Naive thymus-derived CD4-positive, alpha-beta T cell (primary cell): Measurements from ENCODE around the gene DCK. TPM values are rescaled to one million over a fixed set of nuclear protein-coding genes. Genes with fewer than 3 reads are reported as not detected.
"Not testable (repeated sequence)": the region's sequence is repeated elsewhere in the genome, so short reads cannot be mapped to it uniquely, and the experiment has no call there.

Source experiments
- ATAC-seq: fragments of 150-1000 bp; cut with Tn5 transposase; 2 replicates; pipeline ENCODE4 v1.10.0; 2021; ENCODE audit warnings: mild to moderate bottlenecking, moderate library complexity
- CTCF ChIA-PET: fragments of 350-600 bp; sonication (Branson Sonifier 250); formaldehyde crosslinking; loops from one replicate; lab custom pipeline; 2021; ENCODE audit warnings: antibody characterized with exemption; lab: Charles Lee
- POLR2A ChIA-PET: fragments of 350-600 bp; sonication (Branson Sonifier 250); formaldehyde crosslinking; loops from one replicate; lab custom pipeline; 2021; ENCODE audit warnings: antibody characterized with exemption, inconsistent platforms; lab: Charles Lee
- DNase-seq, 9 donors: peaks; one replicate each; pipeline versions ENCODE4 v3.0.0 to v3.0.0-alpha.2; 2020 to 2022; ENCODE audit warnings: mixed read lengths in 1 of 9
- H3K27ac ChIP-seq: one replicate; pipeline ENCODE4 v1.7.0; 2013; ENCODE audit warnings: mild to moderate bottlenecking, low read depth, low read length, moderate library complexity
- H3K27me3 ChIP-seq, 2 donors: one replicate each; pipeline ENCODE4 v1.7.0; 2013; ENCODE audit warnings: low read length in 2 of 2, mild to moderate bottlenecking in 2 of 2, moderate library complexity in 2 of 2; ENCODE audit not compliant: control insufficient read depth in 2 of 2, insufficient read depth in 2 of 2
- H3K36me3 ChIP-seq, 3 experiments: 1 replicate in 2 of 3; 2 replicates in 1 of 3; pipeline ENCODE4 v1.7.0; 2013; ENCODE audit warnings: low read length in 3 of 3, mild to moderate bottlenecking in 3 of 3, moderate library complexity in 1 of 3; ENCODE audit not compliant: insufficient read depth in 3 of 3, control insufficient read depth in 2 of 3
- H3K4me1 ChIP-seq, 2 donors: one replicate each; pipeline ENCODE4 v1.7.0; 2013; ENCODE audit warnings: low read length in 2 of 2, mild to moderate bottlenecking in 2 of 2, moderate library complexity in 1 of 2; ENCODE audit not compliant: control insufficient read depth in 2 of 2, insufficient read depth in 2 of 2
- H3K4me3 ChIP-seq: 2 replicates; pipeline ENCODE4 v1.7.0; 2013; ENCODE audit warnings: mild to moderate bottlenecking, low read length
- H3K9me3 ChIP-seq, 3 experiments: 1 replicate in 2 of 3; 2 replicates in 1 of 3; pipeline ENCODE4 v1.7.0; 2013; ENCODE audit warnings: low read length in 3 of 3; ENCODE audit not compliant: control insufficient read depth in 2 of 3
- H3K27ac Mint-ChIP-seq, 9 donors: one replicate each; pipeline ENCODE4 v1.8.0; 2020 to 2022; ENCODE audit warnings: mixed read lengths in 9 of 9, mild to moderate bottlenecking in 8 of 9, moderate library complexity in 5 of 9, inconsistent platforms in 2 of 9
- H3K27me3 Mint-ChIP-seq, 5 donors: one replicate each; pipeline ENCODE4 v1.8.0; 2021 to 2022; ENCODE audit warnings: mixed read lengths in 5 of 5, mild to moderate bottlenecking in 1 of 5
- H3K36me3 Mint-ChIP-seq, 5 donors: one replicate each; pipeline ENCODE4 v1.8.0; 2020 to 2022; ENCODE audit warnings: mixed read lengths in 5 of 5, mild to moderate bottlenecking in 3 of 5, inconsistent platforms in 1 of 5
- H3K4me1 Mint-ChIP-seq, 7 donors: one replicate each; pipeline ENCODE4 v1.8.0; 2020 to 2022; ENCODE audit warnings: mixed read lengths in 7 of 7, mild to moderate bottlenecking in 3 of 7, inconsistent platforms in 1 of 7
- H3K4me3 Mint-ChIP-seq, 10 donors: one replicate each; pipeline ENCODE4 v1.8.0; 2020 to 2022; ENCODE audit warnings: mild to moderate bottlenecking in 10 of 10, mixed read lengths in 10 of 10, moderate library complexity in 6 of 10, inconsistent platforms in 2 of 10
- H3K9me3 Mint-ChIP-seq, 11 donors: one replicate each; pipeline ENCODE4 v1.8.0; 2020 to 2022; ENCODE audit warnings: mixed read lengths in 11 of 11, mild to moderate bottlenecking in 4 of 11, inconsistent platforms in 1 of 11, moderate library complexity in 1 of 11
- intact Hi-C, 2 donors: fragments of 100-400 bp; cut with micrococcal nuclease; formaldehyde crosslinking; loops; one replicate each; pipeline ENCODE4 v1.15.1; 2023
- polyA plus RNA-seq, 2 donors: library from polyadenylated mRNA; unstranded; fragments of 300-500 nt; fragmentation: Illumina TruSeq; gene quantifications; one replicate each; pipeline ENCODE4 v1.2.3, GENCODE V29; 2021
- total RNA-seq, 6 experiments: library from RNA in 5 of 6; stranded (reverse) in 5 of 6; gene quantifications; 1 replicate in 5 of 6; 2 replicates in 1 of 6; pipeline ENCODE4 v1.2.3 and lab custom pipeline; 2021 to 2026

Gene DCK
- total and polyA plus RNA-seq, 7 experiments from 2014 or later: 19.8 to 86.1 (median 50.6) TPM

DNA sequence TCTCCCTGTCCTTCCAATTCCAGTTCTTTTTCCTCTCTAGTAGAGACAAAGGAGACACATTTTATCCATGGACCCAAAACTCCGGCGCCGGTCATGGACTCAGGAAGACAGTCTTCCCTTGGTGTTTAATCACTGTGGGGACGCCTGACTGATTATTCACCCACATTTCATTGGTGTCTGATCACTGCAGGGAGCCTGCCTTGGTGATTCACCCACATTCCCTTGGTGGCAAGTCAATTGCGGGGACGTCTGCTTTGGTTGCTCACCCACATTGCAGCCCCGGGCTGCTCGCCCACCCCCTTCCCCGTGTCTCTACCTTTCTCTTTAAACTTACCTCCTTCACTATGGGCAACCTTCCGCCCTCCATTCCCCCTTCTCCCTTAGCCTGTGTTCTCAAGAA, 38.7 kb downstream of the DCK start:
- H3K4me3 Mint-ChIP-seq, intact Hi-C loops, H3K9me3 Mint-ChIP-seq, POLR2A ChIA-PET, H3K4me1 ChIP-seq, H3K27ac ChIP-seq, H3K27me3 Mint-ChIP-seq, H3K9me3 ChIP-seq, H3K4me1 Mint-ChIP-seq, CTCF ChIA-PET, DNase-seq, H3K4me3 ChIP-seq, ATAC-seq, H3K27me3 ChIP-seq: not testable (repeated sequence)
- peaks cover 14 to 33% (median 25%) of the 10 kb centered on the region in 5 donors for H3K36me3 Mint-ChIP-seq
- H3K36me3 ChIP-seq: peaks cover 0 to 30% (median 4%) of the 10 kb centered on the region in 3 experiments
- H3K27ac Mint-ChIP-seq: peak overlapping the region in 1 of 9 donors; percentile 2

DNA sequence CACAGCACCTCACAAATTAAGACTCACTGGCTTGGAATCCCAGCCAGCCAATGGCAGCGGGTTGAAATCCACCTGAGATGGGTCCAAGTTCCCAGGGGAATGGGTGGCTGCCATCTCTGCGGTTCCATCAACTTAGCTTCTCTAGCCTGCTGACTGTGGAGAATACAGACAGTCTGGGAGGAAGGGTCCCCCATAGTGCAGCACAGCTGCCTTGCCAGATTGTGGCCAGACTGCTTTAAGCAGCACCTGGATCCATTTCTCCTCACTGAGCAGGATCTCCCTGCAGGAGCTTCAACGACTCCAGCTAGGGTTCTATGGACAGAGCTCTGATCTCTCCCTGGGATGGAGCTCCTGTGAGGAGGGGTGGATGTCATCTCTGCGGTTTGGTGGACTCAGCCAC, 51.8 kb downstream of the DCK start:
- POLR2A ChIA-PET: no interaction called here
- CTCF ChIA-PET: no interaction called here

DNA sequence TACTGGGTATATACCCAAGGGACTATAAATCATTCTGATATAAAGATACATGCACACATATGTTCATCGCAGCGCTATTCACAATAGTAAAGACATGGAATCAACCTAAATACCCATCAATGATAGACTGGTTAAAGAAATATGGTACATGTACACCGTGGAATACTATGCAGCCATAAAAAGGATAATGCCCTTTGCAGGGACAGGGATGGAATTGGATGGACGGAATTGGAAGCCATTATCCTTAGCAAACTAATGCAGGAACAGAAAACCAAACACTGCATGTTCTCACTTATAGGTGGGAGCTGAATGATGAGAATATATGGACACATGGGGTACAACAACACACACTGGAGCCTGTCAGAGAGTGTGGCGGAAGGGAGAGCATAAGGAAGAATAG, 55.9 kb downstream of the DCK start:
- no peak overlapping the region for H3K27ac Mint-ChIP-seq
- H3K4me3 Mint-ChIP-seq: no peak overlapping the region
- no peak overlapping the region for H3K4me3 ChIP-seq
- ChIA-PET CTCF (no interaction called here), POLR2A (no interaction called here)
- DNase-seq (no peak), ATAC-seq (no peak)
- H3K27ac ChIP-seq: no peak overlapping the region
- H3K9me3 ChIP-seq: peaks cover 0 to 9% (median 0%) of the 10 kb centered on the region in 3 experiments
- H3K36me3 Mint-ChIP-seq: peaks cover 0 to 7% (median 3%) of the 10 kb centered on the region in 5 donors
- no peaks in the 10 kb centered on the region for H3K36me3 ChIP-seq
- peaks cover 0 to 21% (median 6%) of the 10 kb centered on the region in 11 donors for H3K9me3 Mint-ChIP-seq
- no peaks in the 10 kb centered on the region for H3K27me3 ChIP-seq
- peaks cover 0 to 2% (median 0%) of the 10 kb centered on the region in 7 donors for H3K4me1 Mint-ChIP-seq
- intact Hi-C loops: no loop called here
- H3K27me3 Mint-ChIP-seq: no peaks in the 10 kb centered on the region
- H3K4me1 ChIP-seq: no peaks in the 10 kb centered on the region

More for the DNA sequence above, 51.8 kb downstream of the DCK start:
- Histone ChIP-seq H3K4me1 (no peaks in the 10 kb centered on the region), H3K9me3 (peaks cover 0 to 9% (median 0%) of the 10 kb centered on the region in 3 experiments), H3K36me3 (peaks cover 0 to 5% (median 0%) of the 10 kb centered on the region in 3 experiments), H3K27ac (no peak overlapping the region), H3K27me3 (no peaks in the 10 kb centered on the region), H3K4me3 (no peak overlapping the region)
- no peaks in the 10 kb centered on the region for H3K27me3 Mint-ChIP-seq
- ATAC-seq (no peak), DNase-seq (no peak)
- H3K4me3 Mint-ChIP-seq: no peak overlapping the region
- H3K4me1 Mint-ChIP-seq: peaks cover 0 to 8% (median 0%) of the 10 kb centered on the region in 7 donors
- no peak overlapping the region for H3K27ac Mint-ChIP-seq
- peaks cover 3 to 36% (median 23%) of the 10 kb centered on the region in 5 donors for H3K36me3 Mint-ChIP-seq
- intact Hi-C loops: no loop called here
- H3K9me3 Mint-ChIP-seq: peaks cover 4 to 33% (median 14%) of the 10 kb centered on the region in 11 donors

DNA sequence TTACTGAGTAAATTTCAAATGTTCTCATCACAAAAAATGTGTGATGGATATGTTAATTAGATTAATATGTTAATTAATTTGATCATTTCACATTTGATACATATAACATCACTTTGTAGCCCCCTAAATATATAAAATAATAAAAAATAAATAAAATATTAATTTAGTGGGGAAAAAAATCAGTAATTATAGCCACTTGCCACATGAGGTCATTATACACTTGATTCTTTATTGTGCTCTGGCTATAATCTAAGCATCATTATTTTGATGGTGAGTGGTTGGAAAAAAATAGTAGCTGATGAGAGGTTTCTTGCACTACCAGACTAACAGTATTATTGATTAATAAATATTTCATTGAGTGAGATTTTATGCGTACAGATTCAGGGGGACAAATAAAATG, 57.4 kb downstream of the DCK start:
- ATAC-seq: no peak
- Mint-ChIP-seq H3K27ac (no peak overlapping the region), H3K9me3 (peaks cover 0 to 12% (median 4%) of the 10 kb centered on the region in 11 donors), H3K4me3 (no peak overlapping the region), H3K36me3 (peaks cover 0 to 5% (median 0%) of the 10 kb centered on the region in 5 donors), H3K27me3 (no peaks in the 10 kb centered on the region), H3K4me1 (peaks cover 0 to under 1% (median 0%) of the 10 kb centered on the region in 7 donors)
- CTCF ChIA-PET: no interaction called here
- H3K4me3 ChIP-seq: no peak overlapping the region
- peaks cover 0 to 9% (median 0%) of the 10 kb centered on the region in 3 experiments for H3K9me3 ChIP-seq
- no peaks in the 10 kb centered on the region for H3K36me3 ChIP-seq
- no peak for DNase-seq
- intact Hi-C loops: no loop called here
- POLR2A ChIA-PET: no interaction called here
- no peak overlapping the region for H3K27ac ChIP-seq
- no peaks in the 10 kb centered on the region for H3K27me3 ChIP-seq
- H3K4me1 ChIP-seq: no peaks in the 10 kb centered on the region

GRCh38 chr4:71052034-71052433, 58.6 kb downstream of the DCK start:
- no peaks in the 10 kb centered on the region for H3K4me1 ChIP-seq
- DNase-seq (no peak), ATAC-seq (no peak)
- no peak overlapping the region for H3K4me3 Mint-ChIP-seq
- H3K9me3 ChIP-seq: no peaks in the 10 kb centered on the region
- no peaks in the 10 kb centered on the region for H3K27me3 Mint-ChIP-seq
- CTCF ChIA-PET: no interaction called here
- H3K27ac Mint-ChIP-seq: no peak overlapping the region
- no peaks in the 10 kb centered on the region for H3K36me3 ChIP-seq
- H3K27ac ChIP-seq: no peak overlapping the region
- no peak overlapping the region for H3K4me3 ChIP-seq
- H3K4me1 Mint-ChIP-seq: no peaks in the 10 kb centered on the region
- no peaks in the 10 kb centered on the region for H3K27me3 ChIP-seq
- POLR2A ChIA-PET: no interaction called here
- peaks cover 0 to 11% (median 3%) of the 10 kb centered on the region in 11 donors for H3K9me3 Mint-ChIP-seq
- H3K36me3 Mint-ChIP-seq: peaks cover 0 to 5% (median 0%) of the 10 kb centered on the region in 5 donors
- intact Hi-C loops: no loop called here

GRCh38 chr4:71052716-71053115, 59.3 kb downstream of the DCK start:
- no peaks in the 10 kb centered on the region for H3K36me3 ChIP-seq
- H3K9me3 ChIP-seq: no peaks in the 10 kb centered on the region
- H3K4me1 ChIP-seq: no peaks in the 10 kb centered on the region
- intact Hi-C loops: no loop called here
- Mint-ChIP-seq H3K4me3 (no peak overlapping the region), H3K27ac (no peak overlapping the region), H3K36me3 (peaks cover 0 to 5% (median 0%) of the 10 kb centered on the region in 5 donors), H3K4me1 (no peaks in the 10 kb centered on the region), H3K27me3 (no peaks in the 10 kb centered on the region), H3K9me3 (peaks cover 0 to 11% (median 3%) of the 10 kb centered on the region in 11 donors)
- no peak overlapping the region for H3K27ac ChIP-seq
- ChIA-PET CTCF (no interaction called here), POLR2A (no interaction called here)
- ATAC-seq: no peak
- DNase-seq: no peak
- H3K4me3 ChIP-seq: no peak overlapping the region
- no peaks in the 10 kb centered on the region for H3K27me3 ChIP-seq

GRCh38 chr4:71053613-71054012, 60.2 kb downstream of the DCK start:
- POLR2A ChIA-PET, H3K36me3 ChIP-seq, ATAC-seq, H3K36me3 Mint-ChIP-seq, H3K9me3 ChIP-seq, DNase-seq, H3K27me3 Mint-ChIP-seq, H3K27ac ChIP-seq, H3K27me3 ChIP-seq, H3K4me1 ChIP-seq, H3K4me1 Mint-ChIP-seq, CTCF ChIA-PET, intact Hi-C loops, H3K27ac Mint-ChIP-seq, H3K4me3 ChIP-seq, H3K4me3 Mint-ChIP-seq: not testable (repeated sequence)
- H3K9me3 Mint-ChIP-seq: peaks cover 0 to 16% (median 4%) of the 10 kb centered on the region in 11 donors
